GM19324 (cell line): ENCODE results near the gene AP2A2.

Experiments used
- ATAC-seq: cut with Tn5 transposase; IDR thresholded peaks from one replicate; pipeline ENCODE4 v1.9.1; 2021; ENCODE audit warnings: mild to moderate bottlenecking, moderate library complexity; ENCODE audit not compliant: unreplicated experiment, low FRiP score

The AP2A2 gene

GRCh38 chr11:925496-926301, at the start of gene AP2A2:
Gene AP2A2 (plus strand): TSS chr11:925870. CDS start chr11:926022, 152 bp downstream.
- peak; percentile 78 for ATAC-seq

GRCh38 chr11:876545-876944, 49.1 kb upstream of the AP2A2 start:
- no peak for ATAC-seq

GRCh38 chr11:877565-877964, 48.1 kb upstream of the AP2A2 start:
- ATAC-seq = no peak

- no peak for ATAC-seq
Measured at GRCh38 chr11:880447-880846, 45.2 kb upstream of the AP2A2 start.

GRCh38 chr11:882596-882995, 43.1 kb upstream of the AP2A2 start:
- no peak for ATAC-seq

GRCh38 chr11:883527-883926, 42.1 kb upstream of the AP2A2 start:
- no peak for ATAC-seq

GRCh38 chr11:884578-885070, 41.0 kb upstream of the AP2A2 start:
- ATAC-seq = no peak

GRCh38 chr11:886568-886967, 39.1 kb upstream of the AP2A2 start:
- ATAC-seq = no peak

GRCh38 chr11:887589-887988, 38.1 kb upstream of the AP2A2 start:
- ATAC-seq = no peak

- no peak for ATAC-seq
Measured at GRCh38 chr11:888310-889212, 37.1 kb upstream of the AP2A2 start.

GRCh38 chr11:889257-889656, 36.4 kb upstream of the AP2A2 start:
- no peak for ATAC-seq

- no peak for ATAC-seq
Measured at GRCh38 chr11:889687-890475, 35.8 kb upstream of the AP2A2 start.

- no peak for ATAC-seq
Measured at GRCh38 chr11:890794-891540, 34.7 kb upstream of the AP2A2 start.

GRCh38 chr11:893008-893654, 32.5 kb upstream of the AP2A2 start:
- ATAC-seq = no peak

- ATAC-seq = no peak
Measured at GRCh38 chr11:894575-895201, 31.0 kb upstream of the AP2A2 start.

GRCh38 chr11:895331-896110, 30.1 kb upstream of the AP2A2 start:
- ATAC-seq = no peak

- no peak for ATAC-seq
Measured at GRCh38 chr11:897253-898142, 28.2 kb upstream of the AP2A2 start.
